GM21360 (cell line): ENCODE results near the gene RHCG.

Experiments used
- ATAC-seq: cut with Tn5 transposase; IDR thresholded peaks from one replicate; pipeline ENCODE4 v1.9.1; 2021; ENCODE audit warnings: mild to moderate bottlenecking, moderate library complexity; ENCODE audit not compliant: unreplicated experiment

Gene RHCG

DNA sequence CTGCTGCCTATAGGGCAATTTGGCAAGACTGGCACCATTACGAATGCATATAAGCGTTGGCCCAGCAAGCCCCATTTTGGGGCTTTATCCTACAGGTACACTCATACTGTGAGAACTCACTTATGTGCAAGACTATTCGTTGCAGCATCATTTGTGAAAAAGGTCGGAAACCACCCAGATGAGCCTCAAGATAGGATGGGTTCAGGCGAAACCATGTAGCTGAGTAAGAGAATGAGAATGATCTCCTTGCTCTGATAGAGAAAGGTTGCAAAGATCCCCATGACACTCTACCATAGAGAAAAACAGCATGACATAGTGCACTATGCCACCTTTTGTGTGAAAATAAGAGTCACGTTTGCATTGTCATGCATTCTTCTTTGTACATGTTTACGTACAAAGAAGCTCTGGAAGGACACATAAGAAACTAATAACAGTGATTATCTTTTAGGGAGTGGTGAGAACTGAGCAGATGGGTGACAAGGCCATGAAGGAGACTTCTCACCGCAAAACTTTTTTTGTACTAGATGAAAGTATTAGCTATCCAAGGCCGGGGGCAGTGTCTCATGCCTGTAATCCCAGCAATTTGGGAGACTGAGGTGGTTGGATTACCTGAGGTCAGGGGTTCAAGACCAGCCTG is 50.0 kb downstream of the RHCG start:
- ATAC-seq = no peak

DNA sequence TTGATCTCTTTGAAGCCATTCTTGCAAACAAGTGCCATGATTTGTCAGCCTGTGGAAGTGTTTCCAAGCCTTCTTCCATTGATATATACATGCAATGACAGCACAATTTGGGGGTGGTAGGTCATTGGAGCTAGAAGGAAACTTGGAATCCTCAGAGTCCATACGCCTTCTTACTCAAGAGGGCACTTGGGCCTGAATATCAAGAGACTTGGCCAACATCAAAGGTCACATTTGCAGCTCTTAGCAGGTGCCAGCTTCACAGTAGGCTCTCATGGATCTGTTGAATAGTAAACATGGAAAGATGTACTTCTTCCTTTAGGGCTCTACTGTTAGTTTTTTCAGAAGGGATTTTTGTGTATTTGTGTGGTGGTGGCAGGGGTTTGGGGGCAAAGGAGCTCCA is 50.9 kb downstream of the RHCG start:
- no peak for ATAC-seq

DNA sequence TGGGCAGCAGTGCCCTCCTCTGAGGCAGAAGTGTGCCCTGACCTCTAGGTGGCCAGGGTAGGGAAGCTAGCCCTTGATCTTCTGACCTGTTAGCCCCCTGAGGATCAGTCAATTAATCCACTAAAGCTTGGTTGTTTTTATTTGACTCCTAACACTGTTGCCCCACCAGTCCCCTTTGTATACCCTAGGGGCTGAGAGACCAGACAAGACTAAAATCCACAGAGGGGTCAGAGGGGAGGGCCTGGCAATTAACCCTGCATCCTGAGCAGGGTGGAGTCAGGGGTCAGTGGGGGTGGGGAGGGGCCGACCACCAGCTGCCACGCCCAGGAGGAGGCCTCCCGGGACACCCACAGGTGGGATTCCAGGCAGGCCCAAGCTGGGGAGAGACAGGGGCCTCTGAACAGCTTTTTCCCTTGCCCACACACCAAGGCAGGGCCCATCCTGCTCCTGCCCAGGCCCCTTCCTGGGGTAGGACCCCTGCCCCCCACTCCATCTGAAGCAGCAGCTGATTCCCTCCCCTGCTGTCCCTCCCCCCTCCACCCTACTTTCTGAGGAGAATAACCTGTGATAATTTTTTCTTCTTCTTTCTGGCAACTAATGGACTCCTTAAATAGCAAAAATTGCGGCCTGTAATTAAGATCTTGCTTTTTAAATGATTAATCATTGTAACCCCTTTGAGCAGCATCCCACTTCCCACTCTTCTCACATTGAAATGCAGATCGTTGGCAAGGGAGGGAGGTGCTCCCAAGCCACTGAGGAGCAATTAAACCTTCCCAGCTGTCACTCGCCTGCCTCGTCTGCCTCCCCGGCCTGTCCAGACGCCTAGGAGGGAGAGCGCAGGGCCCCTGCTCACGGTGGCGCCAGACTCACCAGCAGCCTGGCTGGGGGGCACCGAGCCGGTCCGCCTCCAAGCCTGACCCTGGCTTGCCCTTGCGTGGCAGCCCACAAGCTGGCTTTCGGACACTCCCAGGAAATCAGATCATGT is 51.9 kb downstream of the RHCG start:
- no peak for ATAC-seq

DNA sequence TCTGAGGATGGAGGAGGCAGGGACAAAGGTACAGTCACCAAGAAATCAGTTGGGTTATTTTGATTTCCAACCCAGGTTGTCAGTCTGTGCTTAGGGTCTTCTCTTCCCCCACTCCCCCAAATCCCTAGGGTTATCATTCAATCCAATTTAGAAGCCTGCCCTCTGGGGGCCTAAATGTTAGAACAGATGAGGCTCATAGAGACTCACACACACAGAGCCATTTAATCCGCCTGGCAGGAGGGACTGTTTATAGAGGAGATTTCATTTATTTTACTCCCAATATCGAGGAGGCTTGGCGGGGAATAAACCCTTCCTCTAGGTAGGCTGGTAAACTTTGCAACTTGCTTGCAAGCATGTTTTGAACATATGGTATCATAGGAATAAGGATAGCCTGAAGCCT is 52.8 kb downstream of the RHCG start:
- no peak for ATAC-seq

DNA sequence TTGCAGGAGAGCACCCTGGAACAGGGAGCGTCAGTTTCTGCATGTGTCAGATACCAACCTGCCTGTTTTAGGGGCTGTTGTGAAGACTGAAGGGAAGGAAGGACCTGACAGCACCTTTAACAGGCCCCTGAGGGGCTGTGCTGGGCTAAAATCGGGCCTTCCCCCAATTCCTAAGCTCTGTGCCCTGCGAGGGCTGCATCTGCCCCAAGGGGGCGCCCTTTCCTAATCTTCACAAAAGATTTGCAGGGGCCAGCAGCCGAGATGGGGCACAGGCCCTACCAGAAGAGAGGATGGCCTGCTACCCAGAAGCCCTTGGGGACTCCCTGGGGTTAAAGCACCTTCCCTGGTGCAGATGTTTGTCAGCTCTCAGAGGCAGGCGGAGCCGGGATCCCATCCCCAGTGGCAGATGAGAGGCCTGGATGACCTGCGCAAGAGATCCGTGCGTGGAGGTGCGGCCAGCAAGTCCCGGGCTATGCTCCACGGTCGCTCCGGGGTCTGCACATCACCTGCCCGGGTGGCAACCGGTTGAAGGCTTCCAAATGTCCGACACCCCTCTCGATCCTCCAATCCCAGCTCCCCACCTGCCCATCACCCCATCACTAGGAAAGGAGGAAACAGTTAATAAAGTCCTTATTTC is 53.6 kb downstream of the RHCG start:
- no peak for ATAC-seq

DNA sequence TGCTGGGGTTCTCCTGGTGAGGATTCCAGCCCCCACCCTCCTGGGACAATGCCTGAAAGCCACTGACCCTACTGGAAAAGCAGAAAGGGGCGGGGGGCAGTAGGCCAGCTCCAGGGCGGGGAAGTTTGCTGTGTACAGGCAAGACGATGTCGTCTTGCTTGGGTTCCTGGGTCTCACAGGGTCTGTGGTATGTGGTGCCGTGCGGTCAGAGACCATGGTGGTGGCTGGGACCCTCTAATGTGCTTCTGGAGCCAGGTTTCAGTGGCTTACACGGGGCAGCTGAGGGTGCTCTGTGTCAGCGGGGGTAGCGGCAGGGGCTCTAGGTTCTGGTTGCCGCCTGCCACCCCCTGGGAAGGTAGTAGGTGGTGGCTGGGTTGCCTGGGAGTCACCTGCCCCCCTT is 54.2 kb downstream of the RHCG start:
- ATAC-seq = no peak

DNA sequence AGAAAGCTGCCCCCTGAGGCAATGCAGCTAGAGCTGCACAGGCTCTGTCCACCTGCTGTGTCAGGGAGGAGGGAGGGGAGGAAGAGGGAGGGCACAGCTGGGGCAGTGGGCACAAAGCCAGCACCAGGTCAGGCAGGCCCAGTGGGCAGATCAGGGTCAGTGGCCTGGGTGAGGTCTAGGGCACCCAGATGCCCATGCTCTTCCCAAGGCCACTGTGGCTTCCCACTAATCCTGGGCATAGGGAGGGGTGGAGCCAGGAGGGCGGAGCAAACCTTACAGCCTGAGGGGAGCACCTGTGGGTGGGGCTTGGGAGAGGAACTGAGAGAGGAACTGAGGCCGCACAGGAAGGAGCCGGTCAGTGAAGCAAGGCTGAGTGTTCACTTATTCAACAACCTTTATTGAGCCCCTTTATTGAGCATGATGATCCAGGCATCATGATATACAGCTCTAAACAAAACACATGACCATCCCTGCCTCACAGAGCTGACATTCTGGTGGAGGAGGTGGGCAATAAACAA is 55.0 kb downstream of the RHCG start:
- peak; percentile 92 for ATAC-seq

DNA sequence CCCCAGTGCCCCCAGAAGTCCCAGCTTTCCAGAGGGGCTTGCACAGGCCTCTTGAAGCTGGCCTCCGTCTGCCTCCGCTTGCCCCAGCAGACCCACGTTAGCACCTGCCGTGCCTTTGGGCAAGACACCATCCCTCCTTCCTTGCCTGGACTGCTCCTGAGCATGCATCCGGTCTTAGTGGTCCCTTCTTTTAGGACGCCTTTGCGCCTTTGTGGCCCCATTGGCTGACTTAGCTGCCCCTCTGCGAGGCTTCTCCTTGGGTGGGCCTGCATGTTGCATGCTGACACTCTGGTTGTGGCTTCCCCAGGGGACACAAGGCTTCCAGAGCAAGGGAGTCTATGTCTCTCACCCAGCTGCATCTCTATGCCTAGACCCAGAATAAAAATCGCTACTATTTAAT is 56.6 kb downstream of the RHCG start:
- ATAC-seq = no peak

DNA sequence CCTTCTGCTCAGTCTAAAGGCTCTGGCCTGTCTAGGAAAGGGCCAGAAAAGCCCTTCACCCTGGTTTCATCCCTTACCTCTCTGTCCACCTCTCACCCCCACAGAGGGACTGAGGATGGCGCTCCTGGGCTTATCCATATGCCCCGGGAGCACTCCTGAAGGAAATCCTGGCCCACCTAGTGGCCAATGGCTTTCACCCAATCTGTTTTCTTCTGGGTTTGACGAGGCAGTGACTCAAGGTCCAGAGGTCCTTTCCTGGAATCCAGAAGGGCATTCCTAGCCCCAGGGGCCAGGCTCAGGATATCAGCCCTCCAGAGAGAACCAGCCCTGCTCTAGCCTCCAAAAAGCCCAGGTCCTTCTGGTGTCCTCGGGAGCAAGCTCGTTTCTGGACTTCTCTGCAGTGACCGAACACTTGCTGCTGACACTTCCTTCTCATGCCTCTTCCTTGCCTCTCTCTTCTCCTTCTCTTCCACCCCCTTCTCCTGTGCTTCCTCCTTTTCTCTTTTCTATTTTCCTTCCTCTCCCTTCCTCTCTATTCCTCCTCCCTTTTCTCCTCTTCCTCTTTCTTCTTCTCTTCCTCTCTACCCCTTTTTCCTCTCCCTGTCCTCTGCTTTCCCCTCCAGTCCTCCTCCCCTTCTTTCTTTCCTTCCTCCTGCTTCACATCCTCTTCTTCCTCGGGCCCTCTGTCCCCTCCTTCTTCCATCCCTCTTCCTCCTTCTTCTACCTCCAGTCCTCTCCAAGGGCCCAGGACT is 59.6 kb downstream of the RHCG start:
- no peak for ATAC-seq

DNA sequence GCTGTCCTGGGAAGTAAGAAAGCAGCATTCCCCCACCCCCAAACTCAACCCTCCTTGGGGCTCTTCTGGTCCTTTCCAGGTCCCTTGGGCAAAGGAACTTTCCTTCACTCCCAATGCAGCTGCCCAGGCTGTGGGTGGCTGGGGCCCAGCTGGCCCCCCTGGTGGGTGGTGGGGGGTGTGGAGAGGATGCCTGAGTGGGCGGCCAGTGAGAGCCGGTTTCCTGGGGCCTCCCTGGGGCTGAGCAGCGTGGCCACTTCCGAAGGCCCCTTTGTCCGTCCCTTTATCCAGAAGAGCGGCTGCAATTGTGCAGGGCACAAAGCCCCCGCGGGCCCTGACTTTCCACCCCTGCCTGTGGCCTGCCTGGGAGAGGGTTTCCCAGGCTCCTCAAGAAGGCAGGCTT is 61.0 kb downstream of the RHCG start:
- ATAC-seq = no peak

DNA sequence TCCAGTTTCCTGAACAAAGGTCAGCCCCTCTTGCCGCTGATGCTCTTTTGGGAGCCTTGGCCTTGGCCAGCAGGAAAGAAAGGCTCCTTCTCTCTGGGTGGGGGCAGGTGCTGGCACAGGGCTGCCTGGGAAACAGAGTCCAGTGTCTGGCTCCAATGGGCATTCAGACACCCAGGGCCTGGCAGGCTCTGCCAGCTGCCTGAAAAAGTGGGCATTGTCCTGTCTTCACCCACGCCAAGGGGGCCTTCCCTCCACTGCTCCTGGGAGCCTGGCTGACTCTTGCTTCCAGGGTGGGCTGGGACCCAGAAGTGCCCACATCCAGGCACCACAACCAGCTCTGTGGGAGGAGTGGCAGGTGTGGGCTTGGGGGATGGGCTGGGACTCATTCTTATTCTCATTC is 62.7 kb downstream of the RHCG start:
- ATAC-seq = no peak

DNA sequence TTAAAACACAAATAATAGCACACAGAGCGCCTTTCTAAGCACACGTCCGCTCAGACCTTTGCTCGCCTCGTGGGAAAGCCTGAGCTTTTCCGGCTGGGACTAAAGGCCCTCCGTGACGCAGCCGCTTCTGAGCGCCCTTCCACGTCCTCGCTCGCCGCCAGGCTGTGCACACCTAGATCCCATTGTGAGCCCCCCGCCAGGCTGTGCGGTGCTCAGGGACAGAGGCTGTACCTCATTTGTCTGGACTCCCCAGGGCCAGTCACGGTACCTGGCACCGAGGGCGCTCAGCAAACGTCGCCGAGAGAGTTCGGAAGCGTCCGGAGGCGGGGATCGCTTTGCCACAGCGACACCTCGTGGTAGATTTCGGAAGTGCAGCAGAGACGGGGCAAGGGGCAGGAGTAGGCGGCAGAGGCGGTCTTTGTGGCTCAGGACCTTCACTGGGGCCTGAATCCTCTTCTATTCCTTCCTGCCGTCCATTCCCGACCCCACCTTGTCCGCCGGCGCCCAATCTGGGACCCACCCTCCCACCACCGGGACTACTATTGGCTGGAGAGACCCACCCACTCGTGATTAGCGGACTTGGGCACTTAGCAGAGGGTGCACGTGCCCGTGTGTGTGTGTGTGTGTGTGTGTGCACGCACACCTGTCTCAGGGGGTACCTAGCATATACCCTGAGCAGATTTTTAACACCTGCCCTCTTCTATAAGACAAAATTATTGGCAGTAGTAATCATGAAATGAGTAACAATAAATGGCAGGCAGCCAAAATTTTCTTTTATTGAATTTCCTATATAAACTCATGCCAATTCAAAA is 65.6 kb downstream of the RHCG start:
- peak; percentile 89 for ATAC-seq

DNA sequence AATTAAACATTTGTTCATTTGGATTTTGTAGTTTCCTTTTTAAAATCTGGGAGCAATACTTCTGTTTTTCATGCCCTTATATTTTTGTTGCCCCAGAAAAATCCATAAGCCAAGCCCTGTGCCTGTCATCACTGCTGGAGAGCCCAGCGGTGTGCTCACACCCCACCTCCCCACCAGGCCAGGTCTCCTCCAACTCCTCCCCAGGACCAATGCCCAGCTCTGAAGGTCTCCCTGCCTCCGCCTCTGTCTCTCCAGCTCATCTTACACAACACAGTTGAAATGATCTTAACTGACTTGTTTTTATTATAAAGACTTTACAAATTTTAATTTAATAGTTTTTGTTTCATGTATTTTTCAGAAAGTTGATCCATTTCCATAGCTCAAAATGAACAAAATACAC is 66.4 kb downstream of the RHCG start:
- ATAC-seq = no peak

DNA sequence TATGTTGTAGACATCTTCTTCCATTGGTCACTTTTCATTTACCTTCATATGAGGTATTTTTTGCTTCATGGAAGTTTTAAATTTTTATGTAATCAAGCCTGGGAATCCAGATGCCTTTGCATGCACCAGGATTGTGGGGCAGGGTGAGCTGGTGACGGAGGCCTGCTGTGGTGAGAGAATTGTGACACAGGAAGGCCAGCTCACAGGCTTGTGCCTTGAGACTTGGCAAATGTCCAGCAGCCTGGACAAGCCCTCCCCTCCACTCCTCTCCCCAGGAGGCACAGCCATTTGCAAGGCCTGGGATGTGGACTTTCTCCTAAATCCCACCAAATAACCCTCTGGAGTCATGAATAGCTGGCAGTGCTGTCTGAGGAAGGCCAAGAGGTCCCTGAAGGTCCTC is 67.4 kb downstream of the RHCG start:
- no peak for ATAC-seq

DNA sequence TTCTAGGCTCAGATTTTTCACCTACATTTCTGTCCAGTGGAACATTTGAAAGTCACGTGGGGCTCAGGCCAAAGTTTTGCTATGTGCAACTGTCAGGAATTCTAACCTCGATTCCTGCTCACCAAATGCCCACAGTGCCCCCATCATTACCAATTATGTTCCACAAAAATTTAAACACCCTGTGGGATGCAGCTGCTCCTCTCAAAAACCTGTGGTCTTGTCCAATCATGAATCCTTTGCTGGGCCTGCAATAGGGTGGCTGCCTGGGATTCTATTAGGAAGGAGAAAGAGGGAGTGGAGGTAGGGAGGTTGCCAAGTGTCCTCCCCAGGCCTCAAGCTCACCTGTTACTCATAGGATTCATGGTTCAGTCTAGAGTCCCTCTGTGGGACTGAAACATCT is 68.1 kb downstream of the RHCG start:
- ATAC-seq = no peak

DNA sequence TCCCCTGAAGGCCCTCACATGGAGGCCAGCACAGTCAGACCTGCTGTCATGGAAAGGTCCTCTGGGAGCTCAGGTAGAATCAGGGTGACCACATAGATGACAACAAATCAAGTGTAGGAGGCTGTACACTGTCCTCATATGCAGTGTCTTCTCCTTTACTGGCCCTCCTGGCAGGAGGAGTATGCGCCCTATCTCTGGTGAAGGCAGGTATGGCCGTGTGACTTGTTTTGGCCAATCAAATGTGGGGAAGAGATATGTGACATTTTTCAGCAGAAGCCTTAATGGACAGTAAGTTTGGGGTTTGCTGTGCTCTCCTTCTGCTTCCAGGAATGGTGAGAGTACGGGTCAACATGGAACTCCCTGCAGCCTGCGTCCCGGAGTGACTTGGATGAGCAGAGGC is 69.9 kb downstream of the RHCG start:
- ATAC-seq = no peak

DNA sequence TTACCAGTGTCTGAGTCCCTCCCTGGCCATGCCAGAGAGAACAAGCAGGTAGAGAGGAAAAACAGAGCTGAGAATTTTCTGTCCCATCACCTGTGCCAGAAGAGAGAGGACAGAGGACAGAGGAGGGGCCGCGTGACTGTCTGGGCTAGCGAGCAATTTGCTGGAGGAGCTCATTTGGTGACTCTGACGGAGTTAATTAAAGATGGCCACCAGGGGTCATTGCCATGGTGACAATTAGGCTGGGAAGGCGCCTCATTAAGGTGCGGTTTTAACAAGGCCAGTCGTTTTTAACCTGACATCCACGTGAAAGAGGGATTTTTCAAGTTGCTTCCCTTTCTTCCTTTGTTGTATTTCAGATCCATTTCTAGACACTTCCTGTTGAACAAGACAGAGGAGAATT is 72.4 kb downstream of the RHCG start:
- no peak for ATAC-seq
